HCT116 (cell line): Measurements from ENCODE around the gene TMCO4.

Experiments
- EGR1 ChIP-seq: IDR thresholded peaks from 2 replicates; pipeline ENCODE4 v1.6.1; 2012; ENCODE audit warnings: low read depth
- EZH2 ChIP-seq: fragments of 200-600 bp; sonication (generic); IDR thresholded peaks from 2 replicates; pipeline ENCODE4 v1.6.1; 2017; ENCODE audit warnings: antibody characterized with exemption, mixed run types
- EZH2phosphoT487 ChIP-seq: fragments of 200-600 bp; IDR thresholded peaks from 2 replicates; pipeline ENCODE4 v1.6.1; 2018; ENCODE audit warnings: antibody characterized with exemption, borderline replicate concordance
- JUND ChIP-seq: IDR thresholded peaks from 2 replicates; pipeline ENCODE4 v1.6.1; 2012
- POLR2A ChIP-seq: IDR thresholded peaks from 2 replicates; pipeline ENCODE4 v1.7.0; 2011; ENCODE audit warnings: borderline replicate concordance; ENCODE audit not compliant: insufficient read depth, insufficient read length; ENCODE audit errors: extremely low read depth
- POLR2AphosphoS5 ChIP-seq: IDR thresholded peaks from 2 replicates; pipeline ENCODE4 v1.6.1; 2011; ENCODE audit warnings: mild to moderate bottlenecking, low read depth, low read length, moderate library complexity
- RAD21 ChIP-seq: IDR thresholded peaks from 2 replicates; pipeline ENCODE4 v1.6.1; 2012; ENCODE audit warnings: low read depth, mild to moderate bottlenecking
- SIN3A ChIP-seq: IDR thresholded peaks from 2 replicates; pipeline ENCODE4 v1.6.1; 2012; ENCODE audit warnings: low read depth
- TCF7L2 ChIP-seq: IDR thresholded peaks from 2 replicates; pipeline ENCODE4 v1.7.0; 2011; ENCODE audit warnings: borderline replicate concordance, inconsistent platforms; ENCODE audit not compliant: insufficient read depth, insufficient read length; ENCODE audit errors: extremely low read depth
- ZBTB33 ChIP-seq: IDR thresholded peaks from 2 replicates; pipeline ENCODE4 v1.6.1; 2011; ENCODE audit warnings: mild to moderate bottlenecking, low read length, moderate library complexity; ENCODE audit not compliant: insufficient replicate concordance; ENCODE audit errors: extremely low read depth
- ZFX ChIP-seq: fragments of 450-650 bp; IDR thresholded peaks from 2 replicates; pipeline ENCODE4 v1.6.1; 2017
- TF ChIP-seq, protein P1 (sequence below), 3 experiments: fragments of 200-600 bp in 1 of 3; sonication (generic) in 1 of 3; IDR thresholded peaks in 2 of 3; conservative IDR thresholded peaks in 1 of 3; 2 replicates each; pipeline ENCODE4 v1.5.1; 2012 to 2017; ENCODE audit warnings: low read depth in 2 of 3, low read length in 2 of 3, antibody characterized with exemption in 1 of 3, borderline replicate concordance in 1 of 3, control low read depth in 1 of 3, mild to moderate bottlenecking in 1 of 3, mixed read lengths in 1 of 3, mixed run types in 1 of 3, moderate library complexity in 1 of 3; ENCODE audit not compliant: insufficient read depth in 1 of 3
- TF ChIP-seq, protein P2 (sequence below): IDR thresholded peaks from 2 replicates; pipeline ENCODE4 v1.6.1; 2012; ENCODE audit warnings: low read depth
- TF ChIP-seq, protein P3 (sequence below): IDR thresholded peaks from 2 replicates; pipeline ENCODE4 v1.6.1; 2012

GRCh38 chr1:19758227-19758830 is 41.4 kb downstream of the TMCO4 start:
- no peak for TF ChIP-seq POLR2A
- TF ChIP-seq EZH2, result no peak
- TF ChIP-seq, protein P1, sequence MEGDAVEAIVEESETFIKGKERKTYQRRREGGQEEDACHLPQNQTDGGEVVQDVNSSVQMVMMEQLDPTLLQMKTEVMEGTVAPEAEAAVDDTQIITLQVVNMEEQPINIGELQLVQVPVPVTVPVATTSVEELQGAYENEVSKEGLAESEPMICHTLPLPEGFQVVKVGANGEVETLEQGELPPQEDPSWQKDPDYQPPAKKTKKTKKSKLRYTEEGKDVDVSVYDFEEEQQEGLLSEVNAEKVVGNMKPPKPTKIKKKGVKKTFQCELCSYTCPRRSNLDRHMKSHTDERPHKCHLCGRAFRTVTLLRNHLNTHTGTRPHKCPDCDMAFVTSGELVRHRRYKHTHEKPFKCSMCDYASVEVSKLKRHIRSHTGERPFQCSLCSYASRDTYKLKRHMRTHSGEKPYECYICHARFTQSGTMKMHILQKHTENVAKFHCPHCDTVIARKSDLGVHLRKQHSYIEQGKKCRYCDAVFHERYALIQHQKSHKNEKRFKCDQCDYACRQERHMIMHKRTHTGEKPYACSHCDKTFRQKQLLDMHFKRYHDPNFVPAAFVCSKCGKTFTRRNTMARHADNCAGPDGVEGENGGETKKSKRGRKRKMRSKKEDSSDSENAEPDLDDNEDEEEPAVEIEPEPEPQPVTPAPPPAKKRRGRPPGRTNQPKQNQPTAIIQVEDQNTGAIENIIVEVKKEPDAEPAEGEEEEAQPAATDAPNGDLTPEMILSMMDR (IDR thresholded peaks at IDR 0.05 in 2 of 3, conservative IDR thresholded peaks at IDR 0.05 in 1 of 3; ENCODE audit: borderline replicate concordance in 1 of 3, insufficient read depth in 1 of 3, low read depth in 2 of 3, low read length in 2 of 3), result no peak
- TF ChIP-seq, protein P2, sequence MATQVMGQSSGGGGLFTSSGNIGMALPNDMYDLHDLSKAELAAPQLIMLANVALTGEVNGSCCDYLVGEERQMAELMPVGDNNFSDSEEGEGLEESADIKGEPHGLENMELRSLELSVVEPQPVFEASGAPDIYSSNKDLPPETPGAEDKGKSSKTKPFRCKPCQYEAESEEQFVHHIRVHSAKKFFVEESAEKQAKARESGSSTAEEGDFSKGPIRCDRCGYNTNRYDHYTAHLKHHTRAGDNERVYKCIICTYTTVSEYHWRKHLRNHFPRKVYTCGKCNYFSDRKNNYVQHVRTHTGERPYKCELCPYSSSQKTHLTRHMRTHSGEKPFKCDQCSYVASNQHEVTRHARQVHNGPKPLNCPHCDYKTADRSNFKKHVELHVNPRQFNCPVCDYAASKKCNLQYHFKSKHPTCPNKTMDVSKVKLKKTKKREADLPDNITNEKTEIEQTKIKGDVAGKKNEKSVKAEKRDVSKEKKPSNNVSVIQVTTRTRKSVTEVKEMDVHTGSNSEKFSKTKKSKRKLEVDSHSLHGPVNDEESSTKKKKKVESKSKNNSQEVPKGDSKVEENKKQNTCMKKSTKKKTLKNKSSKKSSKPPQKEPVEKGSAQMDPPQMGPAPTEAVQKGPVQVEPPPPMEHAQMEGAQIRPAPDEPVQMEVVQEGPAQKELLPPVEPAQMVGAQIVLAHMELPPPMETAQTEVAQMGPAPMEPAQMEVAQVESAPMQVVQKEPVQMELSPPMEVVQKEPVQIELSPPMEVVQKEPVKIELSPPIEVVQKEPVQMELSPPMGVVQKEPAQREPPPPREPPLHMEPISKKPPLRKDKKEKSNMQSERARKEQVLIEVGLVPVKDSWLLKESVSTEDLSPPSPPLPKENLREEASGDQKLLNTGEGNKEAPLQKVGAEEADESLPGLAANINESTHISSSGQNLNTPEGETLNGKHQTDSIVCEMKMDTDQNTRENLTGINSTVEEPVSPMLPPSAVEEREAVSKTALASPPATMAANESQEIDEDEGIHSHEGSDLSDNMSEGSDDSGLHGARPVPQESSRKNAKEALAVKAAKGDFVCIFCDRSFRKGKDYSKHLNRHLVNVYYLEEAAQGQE, result no peak
- TF ChIP-seq, protein P3, sequence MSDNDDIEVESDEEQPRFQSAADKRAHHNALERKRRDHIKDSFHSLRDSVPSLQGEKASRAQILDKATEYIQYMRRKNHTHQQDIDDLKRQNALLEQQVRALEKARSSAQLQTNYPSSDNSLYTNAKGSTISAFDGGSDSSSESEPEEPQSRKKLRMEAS, result no peak; the same call in 1 of the 2 replicates
- TF ChIP-seq TCF7L2, result no peak
- TF ChIP-seq JUND, result no peak
- no peak for TF ChIP-seq RAD21
- TF ChIP-seq EZH2phosphoT487, result no peak
- TF ChIP-seq POLR2AphosphoS5, result no peak
- no peak for TF ChIP-seq SIN3A
- TF ChIP-seq EGR1, result no peak
- TF ChIP-seq ZFX, result no peak
- no peak for TF ChIP-seq ZBTB33
